Panc1 (cell line): Measurements from ENCODE around the gene ZDHHC18.

Experiments
- CTCF ChIP-seq: fragments of 450-650 bp; IDR thresholded peaks from 2 replicates; pipeline ENCODE4 v1.5.1; 2017; ENCODE audit warnings: mild to moderate bottlenecking
- SIN3A ChIP-seq: IDR thresholded peaks from 2 replicates; pipeline ENCODE4 v1.6.1; 2012; ENCODE audit warnings: low read depth, mild to moderate bottlenecking, low read length, moderate library complexity, borderline replicate concordance; ENCODE audit not compliant: insufficient read depth
- TCF7L2 ChIP-seq: IDR thresholded peaks from 2 replicates; pipeline ENCODE4 v1.6.1; 2011; ENCODE audit warnings: mild to moderate bottlenecking, low read depth, low read length, inconsistent platforms

- TF ChIP-seq CTCF: no peak
- no peak for TF ChIP-seq TCF7L2
- TF ChIP-seq SIN3A: no peak
Observed at GRCh38 chr1:26785611-26786436, 40.7 kb upstream of the ZDHHC18 start.
